Transverse colon (tissue), 3 donors: ENCODE data around the gene ANKRD18A.

Experiments
- CTCF ChIP-seq, 5 experiments: fragments of 200-600 bp in 3 of 5; fragments of 450-650 bp in 2 of 5; sonication (generic) in 3 of 5; IDR thresholded peaks; 1 replicate in 2 of 5; 2 replicates in 3 of 5; pipeline ENCODE4 v1.5.1; 2016 to 2017; ENCODE audit warnings: antibody characterized with exemption in 5 of 5, inconsistent platforms in 3 of 5, mild to moderate bottlenecking in 2 of 5, moderate library complexity in 1 of 5
- EP300 ChIP-seq: sonication (generic); formaldehyde crosslinking; IDR thresholded peaks from one replicate; pipeline ENCODE4 v1.6.1; 2017; ENCODE audit warnings: antibody characterized with exemption, low read depth

GRCh38 chr9:38638881-38639576 lies 18.6 kb upstream of the ANKRD18A start:
- TF ChIP-seq EP300 (no peak), CTCF (IDR thresholded peaks at IDR 0.05) (no peak)
